GM21447 (cell line): Measurements from ENCODE around the gene NKG7.

Experiments used
- ATAC-seq: cut with Tn5 transposase; IDR thresholded peaks from one replicate; pipeline ENCODE4 v1.9.1; 2021; ENCODE audit not compliant: unreplicated experiment

NKG7 gene

GRCh38 chr19:51391073-51391611 is 18.7 kb upstream of the NKG7 start:
- ATAC-seq, result no peak

GRCh38 chr19:51389143-51389542 is 16.7 kb upstream of the NKG7 start:
- no peak for ATAC-seq

DNA sequence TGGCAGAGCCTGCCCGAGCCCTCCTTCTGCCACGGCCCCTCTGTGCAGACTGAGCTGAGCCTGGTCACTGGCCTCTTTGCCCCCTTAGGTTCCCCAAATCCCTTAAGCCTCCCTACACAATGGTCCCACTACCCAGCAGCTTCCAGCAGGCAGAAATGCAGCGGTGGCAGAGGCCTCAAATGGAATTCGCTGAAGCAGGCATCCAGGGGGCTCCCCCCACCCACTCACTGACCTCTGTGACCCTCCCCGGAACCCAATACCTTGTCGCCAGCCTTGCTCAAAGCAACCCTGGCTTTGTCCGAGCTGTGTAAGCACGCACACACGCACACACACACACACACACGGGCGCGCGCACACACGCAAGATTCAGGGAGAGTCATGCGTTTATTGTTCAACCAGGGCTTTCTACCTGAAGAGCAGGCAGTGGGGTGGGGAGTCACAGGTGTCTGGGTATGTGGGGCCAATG is 15.5 kb upstream of the NKG7 start, which contains the start of gene LIM2:
LIM2 (minus strand) TSS at position 51 of the 466 bp plus-strand sequence. CDS start 531 bp downstream, outside the sequence.
- no peak for ATAC-seq

DNA sequence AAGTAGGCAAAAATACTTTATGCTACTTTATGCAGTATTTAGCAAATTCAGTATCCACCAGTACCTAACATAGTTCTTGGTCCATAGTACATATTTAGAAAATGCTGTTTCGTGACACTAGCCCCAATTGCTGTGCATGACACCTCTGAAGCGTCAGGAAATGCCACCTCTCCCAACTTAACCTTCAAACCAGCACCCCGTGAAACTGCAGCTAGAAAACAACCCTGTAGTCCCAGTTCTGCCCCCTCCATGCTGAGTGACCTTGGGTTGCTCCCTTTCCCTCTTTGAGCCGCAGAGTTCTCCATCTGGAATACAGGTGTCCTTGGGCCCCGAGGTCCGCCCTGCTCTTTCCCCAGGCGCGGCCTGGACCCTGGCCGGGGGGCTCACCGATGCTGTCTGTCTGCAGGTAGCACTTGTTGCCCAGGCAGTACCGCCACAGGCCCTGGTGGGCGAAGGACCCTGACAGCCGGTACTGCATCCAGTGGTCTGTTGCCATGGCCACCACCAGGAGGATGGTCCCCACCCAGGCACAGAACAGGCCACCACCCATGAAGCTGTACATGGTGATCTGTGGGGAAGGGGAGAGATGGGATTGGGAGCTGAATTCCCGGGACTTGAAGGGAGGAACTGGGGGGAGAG is 14.5 kb upstream of the NKG7 start:
- no peak for ATAC-seq

- no peak for ATAC-seq
Observed at GRCh38 chr19:51382004-51382403, 9.6 kb upstream of the NKG7 start.

GRCh38 chr19:51380379-51380778 is 7.9 kb upstream of the NKG7 start:
- no peak for ATAC-seq

DNA sequence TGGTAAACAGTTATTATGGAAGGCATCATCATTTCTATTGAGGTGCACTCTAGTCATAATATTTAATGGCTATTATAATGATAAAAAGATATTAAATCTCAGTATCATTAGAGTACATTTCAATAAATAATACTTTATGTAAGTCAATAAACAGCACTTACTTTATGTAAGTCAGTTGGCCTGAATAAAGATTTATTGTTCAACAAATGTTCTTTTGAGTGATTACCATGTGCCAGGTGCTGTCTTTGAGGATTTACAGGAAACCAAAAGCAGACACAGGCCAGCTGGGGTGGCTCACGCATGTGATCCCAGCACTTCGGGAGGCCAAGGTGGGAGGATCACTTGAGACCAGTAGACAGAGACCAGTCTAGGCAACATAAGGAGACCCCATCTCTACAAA is 5.0 kb upstream of the NKG7 start:
- no peak for ATAC-seq

DNA sequence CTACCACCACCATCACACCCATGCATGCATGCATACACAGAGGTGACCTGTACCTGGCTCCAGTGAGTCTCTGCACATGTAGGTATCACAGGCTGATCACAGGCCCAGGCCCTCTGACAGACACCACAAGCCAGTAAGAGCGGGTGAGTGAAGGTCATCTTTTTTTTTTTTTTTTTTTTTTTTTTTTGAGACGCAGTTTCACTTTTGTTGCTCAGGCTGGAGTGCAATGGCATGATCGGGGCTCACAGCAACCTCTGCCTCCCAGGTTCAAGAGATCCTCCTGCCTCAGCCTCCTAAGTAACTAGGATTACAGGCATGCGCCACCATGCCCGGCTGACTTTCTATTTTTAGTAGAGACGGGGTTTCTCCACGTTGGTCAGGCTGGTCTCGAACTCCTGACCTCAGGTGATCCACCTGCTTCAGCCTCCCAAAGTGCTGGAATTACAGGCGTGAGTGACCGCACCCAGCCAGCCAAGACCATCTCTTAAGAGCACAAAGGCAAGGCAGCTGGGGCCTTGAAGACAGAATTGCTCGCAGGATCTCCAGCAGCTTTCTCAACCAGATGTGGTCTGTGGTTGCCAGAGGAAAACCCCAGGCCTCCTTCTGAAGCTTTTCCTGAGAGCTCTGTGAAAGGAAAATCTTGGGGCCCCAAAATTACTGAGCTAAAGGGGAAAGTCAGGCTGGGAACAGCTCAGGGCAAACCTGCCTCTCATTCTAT is 3.2 kb upstream of the NKG7 start:
- ATAC-seq, result no peak

- ATAC-seq, result no peak
Observed at GRCh38 chr19:51372021-51372648, 319 bp downstream of the NKG7 start.

DNA sequence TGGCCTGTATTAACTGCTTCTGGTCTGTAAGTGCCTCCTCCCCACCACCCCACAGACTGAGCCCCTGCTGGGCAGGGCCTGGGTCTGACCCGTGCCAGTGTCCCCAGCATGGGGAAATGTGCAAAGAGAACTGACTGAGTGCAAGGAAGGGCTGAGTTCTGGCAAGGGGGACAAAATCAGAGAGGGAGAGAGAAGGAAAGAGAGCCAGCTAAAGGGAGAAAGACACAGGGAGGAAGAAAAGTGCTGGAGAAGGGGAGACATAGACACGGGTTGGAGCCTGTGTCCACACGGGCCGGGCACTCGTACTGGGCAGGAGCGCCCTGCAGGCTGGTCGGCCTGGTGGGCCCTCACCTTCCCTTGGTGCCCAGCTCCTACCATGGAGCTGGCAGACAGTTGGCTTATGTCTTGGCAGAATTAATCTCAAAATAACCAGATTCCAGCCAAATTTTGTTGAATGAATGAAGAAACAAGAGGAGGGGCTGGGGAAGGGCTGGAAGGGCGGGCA is 1.2 kb downstream of the NKG7 start:
- no peak for ATAC-seq

DNA sequence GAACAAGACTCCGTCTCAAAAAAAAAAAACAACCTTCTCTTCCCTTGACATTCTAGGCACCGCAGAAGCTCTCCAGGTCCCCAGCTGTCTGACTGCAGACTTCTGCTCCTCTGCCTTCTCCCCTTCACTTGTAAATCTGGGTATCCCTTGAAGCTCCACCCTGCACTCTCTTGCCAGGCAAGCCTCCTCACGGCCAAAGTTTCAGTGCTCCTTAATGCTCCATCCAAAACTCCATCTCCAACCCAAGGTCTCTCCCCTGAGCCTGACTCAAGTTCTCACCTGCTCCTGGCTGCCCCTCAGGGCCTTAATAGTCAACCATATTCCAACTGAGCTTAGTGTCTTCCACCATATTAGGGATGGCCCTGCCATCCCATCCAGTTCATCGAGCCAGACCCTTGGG is 2.2 kb downstream of the NKG7 start:
- no peak for ATAC-seq

DNA sequence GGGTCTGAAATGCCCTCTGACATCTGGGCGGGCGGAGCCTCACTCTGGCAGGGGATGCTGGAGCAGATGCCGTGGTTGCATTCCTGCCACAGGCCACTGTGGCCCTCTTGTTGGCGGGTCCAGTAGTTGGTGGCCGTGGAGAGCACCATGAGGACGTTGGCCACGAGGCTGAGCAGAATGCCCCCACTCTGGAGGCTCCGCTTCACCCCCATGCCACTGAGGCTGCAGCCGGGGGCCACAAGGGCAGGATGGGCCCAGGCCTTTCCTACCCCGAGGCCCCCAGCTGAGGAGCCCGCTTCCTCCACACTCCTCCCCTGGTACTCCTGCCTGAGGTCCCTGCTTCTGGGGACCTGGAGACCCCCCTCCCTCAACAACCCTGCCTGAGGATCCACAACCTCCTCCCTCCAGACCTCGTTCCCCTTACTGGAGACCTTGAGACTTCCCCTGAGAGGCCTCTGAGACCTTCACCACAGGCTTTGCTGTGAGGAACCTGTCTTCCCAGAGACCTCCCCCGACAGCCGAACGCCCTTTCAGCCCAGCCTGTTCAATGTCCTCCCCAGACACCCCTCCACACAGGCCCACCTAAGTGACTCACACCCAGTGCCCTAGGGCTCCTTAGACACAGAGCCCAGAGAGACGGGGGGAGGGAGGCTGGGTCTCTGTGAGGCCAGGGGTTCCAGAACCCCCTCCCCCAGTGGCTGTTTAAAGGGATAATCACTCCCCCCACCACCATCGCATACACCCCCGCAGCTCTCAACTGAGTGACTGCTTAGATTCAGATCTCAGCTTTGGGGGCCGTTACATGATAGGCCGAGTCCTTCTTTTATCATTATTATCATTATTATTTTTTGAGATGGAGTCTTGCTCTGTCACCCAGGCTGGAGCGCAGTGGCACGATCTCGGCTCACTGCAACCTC is 3.8 kb downstream of the NKG7 start, which contains the start of gene CLDND2:
CLDND2 (minus strand) TSS at position 638 of the 917 bp plus-strand sequence; CDS start at position 212, 426 bp downstream.
- no peak for ATAC-seq

DNA sequence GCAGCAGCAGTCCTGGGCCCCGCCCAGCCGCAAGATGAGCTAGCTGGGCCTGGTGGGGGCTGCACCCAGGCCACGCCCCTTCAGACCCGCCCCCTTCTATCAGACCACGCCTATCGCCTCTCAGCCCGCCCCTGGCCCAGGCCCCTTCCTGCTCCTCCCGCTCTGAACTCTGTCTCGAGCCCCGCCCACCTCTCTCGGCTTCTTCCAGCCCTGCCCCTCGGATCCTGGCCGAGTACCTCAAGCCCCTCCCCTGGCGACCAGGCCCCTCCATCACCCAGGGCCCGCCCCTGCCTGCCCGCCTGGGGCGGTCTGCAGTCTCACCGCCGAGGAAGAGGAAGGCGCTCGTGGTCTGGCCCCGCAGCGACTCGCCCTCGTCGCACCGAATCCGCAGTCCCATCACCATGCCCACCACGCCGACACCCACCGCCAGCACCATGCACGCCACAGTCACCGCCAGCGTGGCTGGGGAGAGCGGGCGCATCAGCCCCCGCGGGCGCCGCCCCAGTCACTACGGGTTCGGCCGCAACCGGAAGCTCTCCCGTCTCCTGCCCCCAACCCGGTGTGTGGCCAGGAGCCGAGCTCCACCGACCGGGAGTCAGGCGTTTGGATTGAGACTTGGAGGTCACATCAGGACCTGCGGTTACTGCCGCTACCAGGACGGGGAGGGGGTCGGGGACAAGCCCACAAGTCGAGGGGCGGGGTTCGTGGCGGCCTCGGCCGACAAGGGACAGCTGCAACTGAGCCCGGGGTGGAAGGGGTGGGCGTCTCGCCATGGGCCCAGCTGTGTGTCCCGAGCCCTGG is 4.7 kb downstream of the NKG7 start:
- ATAC-seq, result peak; percentile 74

DNA sequence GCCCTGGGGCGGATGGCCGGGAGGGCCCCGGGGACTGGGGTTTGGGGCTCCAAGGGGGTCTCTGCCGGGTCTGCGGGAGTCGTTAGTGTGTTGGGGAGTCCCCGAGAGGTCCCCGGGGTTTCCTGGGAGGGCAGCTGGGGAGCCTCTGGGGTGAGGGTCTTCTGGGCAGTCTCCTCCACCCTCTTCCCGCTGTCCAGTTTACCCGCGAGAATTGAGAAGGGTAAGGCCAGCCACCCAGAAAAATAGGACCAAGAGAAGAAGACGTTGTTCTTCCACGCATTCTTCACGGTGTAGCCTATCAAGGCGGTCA is 5.2 kb downstream of the NKG7 start:
- ATAC-seq, result no peak

GRCh38 chr19:51366389-51367254 is 5.8 kb downstream of the NKG7 start:
- peak; percentile 44 for ATAC-seq

DNA sequence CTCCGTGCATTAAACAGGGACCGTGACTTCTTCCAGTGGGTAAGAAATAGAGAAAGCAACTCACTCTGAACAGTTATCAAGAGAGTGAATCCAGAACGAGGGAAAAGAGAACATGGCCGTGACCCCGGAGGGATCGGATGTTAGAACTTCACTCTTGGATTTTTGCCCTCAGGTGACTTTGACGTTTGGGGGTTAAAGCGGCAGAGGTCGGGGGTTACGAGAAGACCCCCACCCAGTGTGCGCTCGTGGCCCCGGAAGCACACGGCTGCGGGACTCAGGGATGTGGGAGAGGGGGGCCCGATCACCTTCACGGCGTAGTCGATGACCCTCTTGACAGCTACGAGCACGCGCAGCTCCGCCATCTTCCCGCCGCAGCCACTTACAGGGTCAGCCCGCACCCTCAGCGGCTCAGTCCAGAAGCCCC is 6.5 kb downstream of the NKG7 start, which contains the start of gene ETFB:
ETFB (minus strand) TSS at position 424 of the 424 bp plus-strand sequence; CDS start at position 362, 62 bp downstream.
- no peak for ATAC-seq

DNA sequence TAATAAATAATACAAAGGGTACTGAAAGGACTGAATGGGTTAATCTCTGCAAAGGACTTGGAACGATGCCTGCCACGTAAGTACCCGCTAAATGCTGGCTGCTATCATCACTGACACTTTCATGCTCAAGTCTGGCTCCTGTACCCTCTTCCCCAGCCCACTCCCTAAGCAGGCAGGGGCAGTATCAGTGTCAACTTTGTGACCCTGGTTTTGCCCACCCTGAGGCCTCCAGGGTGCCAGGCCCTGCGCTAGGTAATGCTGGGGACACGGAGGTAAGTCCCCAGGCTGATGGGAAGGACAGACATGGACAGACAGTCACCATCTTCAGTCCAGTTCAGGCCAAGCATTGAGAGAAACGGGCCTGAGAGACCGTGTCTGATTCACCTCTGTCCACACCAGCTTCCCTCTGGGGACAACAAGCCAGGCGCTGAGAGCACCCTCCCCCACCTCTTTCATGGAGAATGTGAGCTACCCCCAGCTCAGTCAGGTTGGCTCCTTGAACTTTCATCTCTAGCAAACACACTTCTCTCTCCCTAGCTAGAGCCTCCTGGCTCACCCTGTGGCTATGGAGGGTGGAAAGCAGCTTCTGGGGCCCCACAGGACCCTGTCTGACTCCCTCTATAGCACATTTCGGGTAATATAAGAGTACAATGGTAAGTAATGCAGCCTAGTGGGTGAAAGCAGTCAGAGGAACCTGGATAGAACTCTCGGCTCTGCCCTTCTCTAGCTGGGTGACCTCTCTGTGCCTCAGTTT is 7.1 kb downstream of the NKG7 start:
- no peak for ATAC-seq
